ENCODE results near the gene DNAJC24.

DNAJC24 gene

DNA sequence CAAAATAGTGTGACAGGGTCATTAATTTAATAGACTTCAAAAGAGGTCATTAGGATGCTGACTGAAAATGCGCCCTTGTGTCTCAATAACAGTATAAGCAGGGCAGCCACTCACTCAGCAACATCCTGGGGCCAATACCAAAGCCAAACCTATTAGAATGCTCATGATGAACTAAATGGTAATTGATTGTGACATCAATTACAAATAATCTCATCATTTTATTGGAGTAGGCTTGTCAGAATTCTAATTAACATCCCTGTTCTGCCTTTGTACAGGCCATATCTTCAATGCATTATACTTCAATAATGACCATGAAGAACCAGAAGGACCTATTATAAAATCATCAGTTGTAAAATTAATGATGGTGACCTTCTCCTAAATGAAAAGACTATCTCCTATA, 64.2 kb downstream of the DNAJC24 start:
- TF ChIP-seq, protein P1, sequence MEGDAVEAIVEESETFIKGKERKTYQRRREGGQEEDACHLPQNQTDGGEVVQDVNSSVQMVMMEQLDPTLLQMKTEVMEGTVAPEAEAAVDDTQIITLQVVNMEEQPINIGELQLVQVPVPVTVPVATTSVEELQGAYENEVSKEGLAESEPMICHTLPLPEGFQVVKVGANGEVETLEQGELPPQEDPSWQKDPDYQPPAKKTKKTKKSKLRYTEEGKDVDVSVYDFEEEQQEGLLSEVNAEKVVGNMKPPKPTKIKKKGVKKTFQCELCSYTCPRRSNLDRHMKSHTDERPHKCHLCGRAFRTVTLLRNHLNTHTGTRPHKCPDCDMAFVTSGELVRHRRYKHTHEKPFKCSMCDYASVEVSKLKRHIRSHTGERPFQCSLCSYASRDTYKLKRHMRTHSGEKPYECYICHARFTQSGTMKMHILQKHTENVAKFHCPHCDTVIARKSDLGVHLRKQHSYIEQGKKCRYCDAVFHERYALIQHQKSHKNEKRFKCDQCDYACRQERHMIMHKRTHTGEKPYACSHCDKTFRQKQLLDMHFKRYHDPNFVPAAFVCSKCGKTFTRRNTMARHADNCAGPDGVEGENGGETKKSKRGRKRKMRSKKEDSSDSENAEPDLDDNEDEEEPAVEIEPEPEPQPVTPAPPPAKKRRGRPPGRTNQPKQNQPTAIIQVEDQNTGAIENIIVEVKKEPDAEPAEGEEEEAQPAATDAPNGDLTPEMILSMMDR (IDR thresholded peaks at IDR 0.05): no peak
- Histone ChIP-seq H3K27me3 (ENCODE audit: control insufficient read depth, insufficient read depth, low read length) (no peaks in the 10 kb centered on the region), H3K27ac (no peak overlapping the region), H3K4me3 (ENCODE audit: low read depth, low read length) (no peak overlapping the region), H3K79me2 (no peaks in the 10 kb centered on the region), H3K36me3 (ENCODE audit: control insufficient read depth, insufficient read depth, low read length) (no peaks in the 10 kb centered on the region), H3K4me2 (ENCODE audit: low read length) (no peak overlapping the region), H3K9ac (no peak overlapping the region), H3K9me3 (ENCODE audit: control insufficient read depth, low read length) (no peaks in the 10 kb centered on the region), H2AFZ (no peak overlapping the region), H3K4me1 (no peaks in the 10 kb centered on the region)

DNA sequence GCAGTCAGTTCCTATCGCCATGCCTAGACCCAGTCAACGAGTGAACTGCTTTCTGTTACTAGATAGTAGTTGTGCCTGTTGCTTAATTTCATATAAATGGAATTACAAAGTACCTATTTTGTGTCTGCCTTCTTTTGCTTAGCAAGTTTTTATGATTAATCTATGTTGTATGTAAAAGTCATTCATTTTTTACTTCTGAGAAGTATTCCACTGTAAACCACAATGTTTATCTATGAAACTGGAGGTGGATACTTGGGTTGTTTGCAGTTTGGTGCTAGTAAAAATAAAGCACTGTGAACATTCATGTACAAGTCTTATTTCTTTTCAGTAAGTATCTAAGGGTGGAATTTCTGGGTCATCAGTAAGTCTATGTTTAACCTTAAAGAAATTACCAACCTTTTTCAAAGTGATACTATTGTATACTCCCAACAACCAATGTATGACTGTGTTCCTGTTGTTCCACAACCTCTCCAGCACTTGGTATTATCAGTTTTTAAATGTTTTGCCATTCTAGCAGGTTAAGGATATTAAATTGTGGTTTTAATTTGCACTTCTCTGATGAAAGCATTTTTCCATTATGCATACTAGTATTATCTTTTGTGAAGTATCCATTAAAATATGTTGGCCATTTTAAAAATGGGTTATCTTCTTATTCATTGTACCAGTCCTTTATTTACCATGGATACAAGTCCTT, 68.2 kb downstream of the DNAJC24 start:
- Histone ChIP-seq H3K9me3 (ENCODE audit: control insufficient read depth, low read length) (no peaks in the 10 kb centered on the region), H3K36me3 (ENCODE audit: control insufficient read depth, insufficient read depth, low read length) (no peaks in the 10 kb centered on the region), H3K4me3 (ENCODE audit: low read depth, low read length) (no peak overlapping the region), H3K4me1 (no peaks in the 10 kb centered on the region), H3K27me3 (ENCODE audit: control insufficient read depth, insufficient read depth, low read length) (no peaks in the 10 kb centered on the region), H3K9ac (no peak overlapping the region), H3K79me2 (no peaks in the 10 kb centered on the region), H3K27ac (no peak overlapping the region), H2AFZ (no peak overlapping the region), H3K4me2 (ENCODE audit: low read length) (no peak overlapping the region)
- TF ChIP-seq, protein P1 (IDR thresholded peaks at IDR 0.05): no peak

DNA sequence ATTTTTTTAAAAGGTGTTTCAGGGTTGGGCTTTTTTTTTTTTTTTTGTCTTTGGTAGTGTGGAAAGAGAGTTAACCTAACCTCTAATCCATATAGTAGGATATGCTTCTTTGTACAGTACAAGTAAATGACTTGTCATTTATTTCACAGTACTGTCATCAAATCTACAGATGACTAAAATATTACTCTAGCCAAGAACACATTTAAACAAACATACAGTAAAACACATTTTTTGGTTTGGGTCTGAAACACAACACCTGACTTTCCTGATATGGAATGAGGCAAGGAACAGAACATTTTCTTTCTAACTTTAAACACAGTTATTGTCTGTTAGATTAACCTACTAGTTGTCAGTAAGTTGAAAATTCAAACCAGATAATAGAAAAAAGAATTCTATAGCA, 71.6 kb downstream of the DNAJC24 start:
- no peaks in the 10 kb centered on the region for H3K79me2 ChIP-seq
- TF ChIP-seq, protein P1 (IDR thresholded peaks at IDR 0.05): no peak
- H3K4me2 ChIP-seq (ENCODE audit: low read length): no peak overlapping the region
- no peak overlapping the region for H3K4me3 ChIP-seq (ENCODE audit: low read depth, low read length)
- no peaks in the 10 kb centered on the region for H3K27me3 ChIP-seq (ENCODE audit: control insufficient read depth, insufficient read depth, low read length)
- H3K27ac ChIP-seq: no peak overlapping the region
- H3K9ac ChIP-seq: no peak overlapping the region
- H3K4me1 ChIP-seq: no peaks in the 10 kb centered on the region
- H2AFZ ChIP-seq: no peak overlapping the region
- H3K9me3 ChIP-seq (ENCODE audit: control insufficient read depth, low read length): no peaks in the 10 kb centered on the region
- H3K36me3 ChIP-seq (ENCODE audit: control insufficient read depth, insufficient read depth, low read length): no peaks in the 10 kb centered on the region

DNA sequence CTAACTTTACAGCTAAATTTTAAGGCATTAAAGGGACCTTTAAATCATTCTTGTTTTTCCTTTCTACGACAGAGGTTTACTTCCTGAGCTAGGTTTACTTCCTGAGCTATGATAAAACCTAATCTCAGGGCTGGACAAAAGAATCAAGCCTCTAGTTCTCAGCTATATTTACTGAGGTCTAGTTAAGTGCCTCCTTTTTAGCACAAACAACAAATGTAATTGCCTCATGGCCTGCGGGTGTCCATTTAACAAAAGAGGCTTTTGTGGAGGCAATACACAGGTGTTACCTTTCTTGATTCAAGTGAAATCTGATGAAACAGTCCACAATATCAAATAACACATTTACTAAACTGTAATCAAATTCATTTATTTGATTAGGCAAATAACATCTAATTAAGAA, 72.4 kb downstream of the DNAJC24 start:
- H2AFZ ChIP-seq: no peak overlapping the region
- H3K27me3 ChIP-seq (ENCODE audit: control insufficient read depth, insufficient read depth, low read length): no peaks in the 10 kb centered on the region
- H3K4me2 ChIP-seq (ENCODE audit: low read length): no peak overlapping the region
- H3K36me3 ChIP-seq (ENCODE audit: control insufficient read depth, insufficient read depth, low read length): no peaks in the 10 kb centered on the region
- H3K4me3 ChIP-seq (ENCODE audit: low read depth, low read length): no peak overlapping the region
- no peak overlapping the region for H3K9ac ChIP-seq
- H3K27ac ChIP-seq: no peak overlapping the region
- TF ChIP-seq, protein P1 (IDR thresholded peaks at IDR 0.05): no peak
- H3K9me3 ChIP-seq (ENCODE audit: control insufficient read depth, low read length): no peaks in the 10 kb centered on the region
- no peaks in the 10 kb centered on the region for H3K4me1 ChIP-seq
- no peaks in the 10 kb centered on the region for H3K79me2 ChIP-seq

DNA sequence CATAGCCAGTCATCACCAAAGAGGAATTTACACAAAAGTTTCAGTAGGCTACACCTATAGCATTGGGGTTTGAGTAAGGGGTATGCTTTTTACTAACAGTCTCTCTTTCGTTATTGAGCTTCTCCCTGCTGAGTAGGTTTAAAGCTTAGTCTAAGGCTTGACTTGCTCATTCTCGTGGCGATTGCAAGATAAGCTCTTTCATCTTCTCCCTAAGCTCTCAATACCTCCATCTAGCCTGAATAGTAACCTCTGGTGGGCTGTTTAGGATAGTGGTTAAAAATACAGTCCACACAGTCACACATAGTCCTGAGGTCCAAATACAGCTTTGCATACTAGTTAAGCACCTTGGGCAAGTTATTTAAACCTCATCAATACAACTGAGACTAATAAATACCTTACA, 74.1 kb downstream of the DNAJC24 start:
- H3K27ac ChIP-seq: no peak overlapping the region
- no peak overlapping the region for H3K4me3 ChIP-seq (ENCODE audit: low read depth, low read length)
- no peaks in the 10 kb centered on the region for H3K79me2 ChIP-seq
- H3K27me3 ChIP-seq (ENCODE audit: control insufficient read depth, insufficient read depth, low read length): no peaks in the 10 kb centered on the region
- no peaks in the 10 kb centered on the region for H3K36me3 ChIP-seq (ENCODE audit: control insufficient read depth, insufficient read depth, low read length)
- H2AFZ ChIP-seq: no peak overlapping the region
- H3K4me2 ChIP-seq (ENCODE audit: low read length): no peak overlapping the region
- H3K9ac ChIP-seq: no peak overlapping the region
- no peaks in the 10 kb centered on the region for H3K9me3 ChIP-seq (ENCODE audit: control insufficient read depth, low read length)
- no peaks in the 10 kb centered on the region for H3K4me1 ChIP-seq
- TF ChIP-seq, protein P1 (IDR thresholded peaks at IDR 0.05): no peak

Data from parathyroid adenoma (tissue), 2 donors.